Calu3 (cell line): Measurements from ENCODE around the gene NOP53. TPM values are rescaled to one million over a fixed set of nuclear protein-coding genes. Genes with fewer than 3 reads are reported as not detected.

Source experiments
- BruUV-seq: library from RNA; stranded (reverse); fragments of 400-500 nt; replicated peaks from 2 replicates; lab custom pipeline; 2021; lab: Mats Ljungman, UMichigan
- CTCF ChIA-PET: fragments of 300-600 bp; sonication (Branson Sonifier 250); formaldehyde crosslinking; loops from one replicate; lab custom pipeline; 2022; ENCODE audit warnings: antibody characterized with exemption; lab: Charles Lee
- DNase-seq: peaks from one replicate; pipeline ENCODE4 v3.0.0; 2022
- H3K27ac Mint-ChIP-seq: one replicate; pipeline ENCODE4 v1.8.0; 2022; ENCODE audit warnings: mixed read lengths; ENCODE audit not compliant: unreplicated experiment
- H3K27me3 Mint-ChIP-seq: one replicate; pipeline ENCODE4 v1.8.0; 2022; ENCODE audit warnings: mixed read lengths; ENCODE audit not compliant: unreplicated experiment
- H3K36me3 Mint-ChIP-seq: one replicate; pipeline ENCODE4 v1.8.0; 2022; ENCODE audit warnings: mild to moderate bottlenecking, moderate library complexity, mixed read lengths; ENCODE audit not compliant: insufficient read depth, unreplicated experiment
- H3K4me1 Mint-ChIP-seq: one replicate; pipeline ENCODE4 v1.8.0; 2022; ENCODE audit warnings: mild to moderate bottlenecking, low read depth, mixed read lengths; ENCODE audit not compliant: unreplicated experiment
- H3K4me3 Mint-ChIP-seq: one replicate; pipeline ENCODE4 v1.8.0; 2022; ENCODE audit warnings: mild to moderate bottlenecking, low read depth, moderate library complexity, mixed read lengths; ENCODE audit not compliant: unreplicated experiment
- H3K9me3 Mint-ChIP-seq: one replicate; pipeline ENCODE4 v1.8.0; 2022; ENCODE audit warnings: low read depth, mixed read lengths; ENCODE audit not compliant: unreplicated experiment
- intact Hi-C: fragments of 100-400 bp; cut with micrococcal nuclease; formaldehyde crosslinking; loops from one replicate; pipeline ENCODE4 v1.10.0; 2022; ENCODE audit not compliant: unreplicated experiment
- total RNA-seq: library from RNA; stranded (reverse); gene quantifications from 2 replicates; pipeline ENCODE4 v1.2.3, GENCODE V29; 2022
- TF ChIP-seq, protein P1 (sequence below): fragments of 200-600 bp; IDR thresholded peaks from one replicate; pipeline ENCODE4 v1.8.0; 2022; ENCODE audit warnings: antibody characterized with exemption; ENCODE audit not compliant: unreplicated experiment

NOP53 gene
- total RNA-seq, 1 experiment from 2014 or later: 222 TPM

DNA sequence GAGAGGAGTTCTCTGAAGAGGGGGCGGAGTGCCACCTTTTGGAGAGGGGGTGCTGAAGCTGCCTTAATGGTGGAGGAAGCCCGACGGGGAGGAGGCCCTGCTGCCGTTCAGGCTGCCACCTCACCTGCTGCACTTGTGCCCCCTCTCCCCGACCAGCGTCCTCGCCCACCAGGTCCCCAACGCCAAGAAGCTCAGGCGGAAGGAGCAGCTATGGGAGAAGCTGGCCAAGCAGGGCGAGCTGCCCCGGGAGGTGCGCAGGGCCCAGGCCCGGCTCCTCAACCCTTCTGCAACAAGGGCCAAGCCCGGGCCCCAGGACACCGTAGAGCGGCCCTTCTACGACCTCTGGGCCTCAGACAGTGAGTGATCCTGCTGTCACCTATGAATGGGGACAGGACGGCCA, 5.4 kb downstream of the NOP53 start:
- BruUV-seq: no TSS peak
- intact Hi-C loops: no loop called here
- Mint-ChIP-seq H3K4me1 (no peaks in the 10 kb centered on the region), H3K4me3 (no peak overlapping the region), H3K27ac (no peak overlapping the region), H3K27me3 (no peaks in the 10 kb centered on the region), H3K9me3 (no peaks in the 10 kb centered on the region), H3K36me3 (peaks cover 90% of the 10 kb centered on the region)
- TF ChIP-seq, protein P1, sequence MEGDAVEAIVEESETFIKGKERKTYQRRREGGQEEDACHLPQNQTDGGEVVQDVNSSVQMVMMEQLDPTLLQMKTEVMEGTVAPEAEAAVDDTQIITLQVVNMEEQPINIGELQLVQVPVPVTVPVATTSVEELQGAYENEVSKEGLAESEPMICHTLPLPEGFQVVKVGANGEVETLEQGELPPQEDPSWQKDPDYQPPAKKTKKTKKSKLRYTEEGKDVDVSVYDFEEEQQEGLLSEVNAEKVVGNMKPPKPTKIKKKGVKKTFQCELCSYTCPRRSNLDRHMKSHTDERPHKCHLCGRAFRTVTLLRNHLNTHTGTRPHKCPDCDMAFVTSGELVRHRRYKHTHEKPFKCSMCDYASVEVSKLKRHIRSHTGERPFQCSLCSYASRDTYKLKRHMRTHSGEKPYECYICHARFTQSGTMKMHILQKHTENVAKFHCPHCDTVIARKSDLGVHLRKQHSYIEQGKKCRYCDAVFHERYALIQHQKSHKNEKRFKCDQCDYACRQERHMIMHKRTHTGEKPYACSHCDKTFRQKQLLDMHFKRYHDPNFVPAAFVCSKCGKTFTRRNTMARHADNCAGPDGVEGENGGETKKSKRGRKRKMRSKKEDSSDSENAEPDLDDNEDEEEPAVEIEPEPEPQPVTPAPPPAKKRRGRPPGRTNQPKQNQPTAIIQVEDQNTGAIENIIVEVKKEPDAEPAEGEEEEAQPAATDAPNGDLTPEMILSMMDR: no peak
- CTCF ChIA-PET: no interaction called here
- no peak for DNase-seq

DNA sequence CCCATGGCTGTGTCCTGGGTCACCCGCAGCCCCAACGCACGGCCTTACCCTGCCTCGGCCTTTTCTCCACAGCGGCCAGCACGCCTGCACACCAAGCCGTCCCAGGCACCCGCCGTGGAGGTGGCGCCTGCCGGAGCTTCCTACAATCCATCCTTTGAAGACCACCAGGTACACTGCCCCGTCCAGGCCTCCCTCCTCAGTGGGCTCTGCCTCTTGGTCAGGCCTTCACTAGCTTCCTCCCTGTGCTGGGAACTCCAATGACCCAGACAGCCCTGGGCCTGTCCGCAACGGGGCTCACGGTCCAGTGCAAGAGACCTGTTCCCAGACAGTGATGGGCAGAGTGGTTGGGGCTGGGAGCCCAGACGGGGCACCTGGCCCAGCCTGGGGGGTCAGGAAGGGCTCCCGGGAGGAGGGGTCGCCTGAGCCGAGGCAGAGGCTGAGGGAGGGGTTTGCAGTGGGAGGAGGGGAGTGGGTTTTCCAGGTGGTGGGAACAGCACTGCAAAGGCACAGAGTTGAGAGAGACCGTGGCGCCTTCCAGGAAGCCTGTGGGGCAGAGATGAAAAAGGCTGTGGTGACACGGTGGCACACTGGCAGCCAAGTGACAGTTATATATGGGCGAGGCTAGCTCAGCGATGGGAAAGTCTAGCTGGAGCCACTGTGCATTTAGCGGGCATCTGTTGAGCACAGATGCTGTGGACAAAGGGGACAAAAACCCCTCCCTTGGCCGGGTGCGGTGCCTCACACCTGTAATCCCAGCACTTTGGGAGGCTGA, 7.3 kb downstream of the NOP53 start:
- no peak overlapping the region for H3K27ac Mint-ChIP-seq
- no TSS peak for BruUV-seq
- TF ChIP-seq, protein P1: no peak
- peaks cover 10% of the 10 kb centered on the region for H3K4me1 Mint-ChIP-seq
- H3K36me3 Mint-ChIP-seq: peaks cover 94% of the 10 kb centered on the region
- intact Hi-C loops: no loop called here
- H3K9me3 Mint-ChIP-seq: no peaks in the 10 kb centered on the region
- no peak for DNase-seq
- CTCF ChIA-PET: interaction anchor here (1.0 kb wide), 1 partner anchor 45 kb away, joined by 3 read pairs; no protein-coding TSS in a partner anchor
- no peak overlapping the region for H3K4me3 Mint-ChIP-seq
- H3K27me3 Mint-ChIP-seq: no peaks in the 10 kb centered on the region

DNA sequence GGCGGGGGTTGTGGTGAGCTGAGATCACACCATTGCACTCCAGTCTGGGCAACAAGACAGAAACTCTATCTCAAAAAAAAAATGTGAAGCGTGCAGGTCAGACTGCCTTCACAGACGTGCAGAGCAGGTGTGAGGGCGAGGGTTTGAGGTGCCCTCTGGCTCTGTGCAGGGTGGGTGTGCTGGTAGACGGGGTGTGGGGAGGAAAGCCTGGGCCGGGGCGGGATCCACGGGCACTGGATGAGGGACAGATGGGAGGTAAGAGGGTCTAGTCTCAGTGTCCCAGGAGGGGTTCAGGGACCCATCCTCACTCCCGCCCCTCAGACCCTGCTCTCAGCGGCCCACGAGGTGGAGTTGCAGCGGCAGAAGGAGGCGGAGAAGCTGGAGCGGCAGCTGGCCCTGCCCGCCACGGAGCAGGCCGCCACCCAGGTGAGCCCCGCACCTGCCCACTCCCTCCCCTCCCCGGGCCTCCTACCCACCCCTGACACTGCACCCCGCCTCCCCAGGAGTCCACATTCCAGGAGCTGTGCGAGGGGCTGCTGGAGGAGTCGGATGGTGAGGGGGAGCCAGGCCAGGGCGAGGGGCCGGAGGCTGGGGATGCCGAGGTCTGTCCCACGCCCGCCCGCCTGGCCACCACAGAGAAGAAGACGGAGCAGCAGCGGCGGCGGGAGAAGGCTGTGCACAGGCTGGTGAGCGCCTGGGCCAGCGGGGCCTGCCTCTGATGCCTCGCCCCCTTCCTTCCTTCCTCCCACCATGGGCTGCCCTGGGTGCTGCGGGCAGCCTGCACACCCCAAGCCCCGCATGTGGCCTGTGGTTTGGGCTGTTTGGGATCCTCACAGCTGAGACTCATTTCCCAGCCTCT, 9.1 kb downstream of the NOP53 start:
- Mint-ChIP-seq H3K4me3 (no peak overlapping the region), H3K27ac (no peak overlapping the region), H3K27me3 (no peaks in the 10 kb centered on the region), H3K36me3 (peaks cover 90% of the 10 kb centered on the region), H3K4me1 (peaks cover 10% of the 10 kb centered on the region), H3K9me3 (no peaks in the 10 kb centered on the region)
- no TSS peak for BruUV-seq
- CTCF ChIA-PET: no interaction called here
- intact Hi-C loops: no loop called here
- DNase-seq: no peak
- TF ChIP-seq, protein P1: no peak

DNA sequence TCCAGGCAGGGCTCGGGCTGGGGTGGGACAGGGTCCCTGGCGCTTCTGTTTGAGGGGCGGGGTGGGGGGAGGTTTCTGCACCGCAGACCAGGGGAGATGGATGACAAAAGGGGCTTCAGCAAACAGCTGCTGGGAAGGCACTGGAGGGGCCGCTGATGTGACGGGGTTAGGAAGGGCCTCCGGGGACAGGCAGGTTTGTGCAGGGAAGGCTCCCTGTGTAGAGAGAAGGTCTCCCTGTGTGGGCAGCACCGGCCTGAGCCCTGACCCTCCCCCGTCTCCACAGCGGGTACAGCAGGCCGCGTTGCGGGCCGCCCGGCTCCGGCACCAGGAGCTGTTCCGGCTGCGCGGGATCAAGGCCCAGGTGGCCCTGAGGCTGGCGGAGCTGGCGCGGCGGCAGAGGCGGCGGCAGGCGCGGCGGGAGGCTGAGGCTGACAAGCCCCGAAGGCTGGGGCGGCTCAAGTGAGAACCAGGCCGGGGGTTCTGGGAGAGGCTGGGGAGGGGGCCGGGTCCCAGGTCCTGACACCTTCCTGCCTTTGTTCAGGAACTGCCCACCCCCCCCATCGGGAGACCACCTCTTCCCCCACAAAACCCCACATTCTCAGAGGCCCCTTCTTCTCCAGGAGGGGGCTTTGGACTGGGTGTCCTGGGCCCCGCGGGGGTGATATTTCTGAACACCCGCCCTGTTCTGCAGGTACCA, 9.9 kb downstream of the NOP53 start:
- DNase-seq: no peak
- Mint-ChIP-seq H3K4me1 (peaks cover 10% of the 10 kb centered on the region), H3K9me3 (no peaks in the 10 kb centered on the region), H3K36me3 (peaks cover 87% of the 10 kb centered on the region), H3K27ac (no peak overlapping the region), H3K4me3 (no peak overlapping the region), H3K27me3 (no peaks in the 10 kb centered on the region)
- no TSS peak for BruUV-seq
- intact Hi-C loops: no loop called here
- TF ChIP-seq, protein P1: no peak
- CTCF ChIA-PET: no interaction called here
